HPDE6-E6E7 (cell line): ENCODE measurements around the gene PLCL1.

ENCODE experiments used
- DNase-seq: peaks from one replicate; pipeline ENCODE4 v3.0.0; 2011; ENCODE audit warnings: missing footprints; ENCODE audit errors: extremely low spot score

PLCL1 gene

DNA sequence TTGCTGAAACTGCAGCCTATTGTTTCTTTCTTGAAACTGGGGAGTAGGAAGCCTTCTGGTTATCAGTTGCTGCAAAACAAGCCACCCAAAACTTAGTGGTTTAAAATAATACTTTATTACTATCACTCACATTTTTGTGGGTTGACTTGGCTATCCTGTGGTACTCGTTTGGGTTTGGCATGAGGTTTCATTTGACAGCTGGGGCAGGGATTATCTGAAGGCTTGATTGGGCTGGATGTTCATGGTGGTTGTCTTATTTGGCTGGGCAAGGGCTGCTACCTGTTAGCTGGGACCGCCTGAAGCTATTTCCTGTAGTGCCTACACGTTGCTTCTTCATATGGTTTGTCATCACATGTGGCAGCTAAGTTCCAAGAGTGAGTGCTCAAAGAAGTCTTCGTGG is 122.3 kb downstream of the PLCL1 start:
- DNase-seq = no peak

DNA sequence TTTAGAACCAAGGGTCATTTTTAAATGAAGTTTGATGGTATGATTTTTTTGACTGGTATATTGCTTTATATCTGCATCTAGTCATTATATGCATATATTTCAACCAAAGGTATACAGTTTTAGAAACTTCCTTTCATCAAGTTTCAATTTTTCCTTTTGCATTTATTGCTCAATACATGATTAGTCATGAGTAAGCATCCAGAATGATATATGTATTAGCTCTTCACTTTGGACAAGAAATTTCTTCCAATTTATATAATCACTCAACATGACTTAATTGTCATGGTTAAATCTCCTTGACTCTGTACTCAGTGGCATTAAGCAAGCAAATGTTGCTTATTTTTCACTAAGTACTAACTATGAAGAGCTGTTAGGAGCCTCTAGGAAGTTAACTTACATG is 123.6 kb downstream of the PLCL1 start:
- DNase-seq = no peak

GRCh38 chr2:197929008-197929885 is 124.9 kb downstream of the PLCL1 start:
- DNase-seq = no peak

GRCh38 chr2:197929886-197930227 is 125.5 kb downstream of the PLCL1 start:
- DNase-seq = no peak

DNA sequence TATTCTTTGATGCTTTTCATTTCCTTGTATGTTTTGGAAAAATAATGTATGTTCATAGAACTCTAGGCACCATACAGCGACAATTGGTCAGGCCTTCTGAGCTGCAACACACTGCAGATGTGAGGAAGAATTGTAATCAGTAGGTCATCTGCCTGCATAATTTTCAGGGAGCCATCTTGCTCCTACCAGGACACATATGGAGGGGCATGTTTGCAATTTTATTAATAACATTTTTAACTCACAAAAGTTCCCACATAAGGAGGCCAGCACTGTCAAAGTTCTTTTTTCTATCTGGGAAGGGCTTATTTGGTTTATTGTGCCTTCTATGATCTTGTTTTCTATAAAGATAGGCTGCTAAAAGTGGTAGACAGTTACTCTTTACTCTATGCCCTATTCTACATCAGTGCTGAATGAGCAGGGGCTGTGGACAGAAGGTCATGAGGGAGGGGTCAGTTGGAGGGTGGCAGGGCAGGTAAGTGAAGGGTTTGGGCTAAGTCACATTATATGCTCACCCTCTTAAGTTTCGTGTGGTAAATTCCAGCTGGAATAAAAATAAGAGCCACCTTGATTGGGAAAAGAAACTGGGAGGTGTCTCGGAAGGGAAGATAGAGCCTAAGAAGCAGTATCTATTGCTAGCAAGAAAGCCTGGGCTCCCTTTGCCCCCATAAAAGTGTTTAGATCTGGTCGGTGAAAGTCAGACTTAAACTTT is 126.3 kb downstream of the PLCL1 start:
- no peak for DNase-seq

DNA sequence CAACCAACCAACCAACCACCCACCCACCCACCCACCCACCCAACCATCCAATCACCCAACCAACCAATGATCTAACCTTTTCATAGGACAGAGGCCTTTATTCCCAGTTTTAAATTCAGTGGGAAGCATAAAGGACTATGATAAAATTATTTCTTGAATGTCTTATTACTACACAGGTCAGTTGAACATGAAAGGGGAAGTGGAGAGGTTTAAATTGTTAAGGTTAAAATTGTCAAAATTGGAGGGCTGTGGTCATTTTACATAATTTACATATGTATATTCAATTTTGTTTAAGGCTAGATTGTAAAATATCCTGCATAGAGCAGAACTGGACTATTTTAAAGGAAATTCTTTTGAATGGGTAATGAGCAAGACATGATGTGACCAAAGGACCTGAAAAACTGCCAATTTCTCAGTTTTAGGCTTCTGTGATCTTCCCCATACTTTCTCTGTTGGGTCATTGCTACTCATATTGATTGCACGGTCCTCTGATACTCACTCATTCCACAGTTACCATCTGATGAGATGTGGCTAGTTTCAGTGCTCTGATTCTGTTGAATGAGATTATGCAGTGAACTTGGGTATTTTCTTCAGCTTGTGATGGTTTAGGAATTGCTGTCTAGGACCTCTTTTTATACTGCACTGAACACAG is 127.4 kb downstream of the PLCL1 start:
- no peak for DNase-seq

- no peak for DNase-seq
These were observed 128.0 kb downstream of the PLCL1 start for GRCh38 chr2:197932374-197932773.

- DNase-seq = no peak
These were observed 130.0 kb downstream of the PLCL1 start for GRCh38 chr2:197934261-197934933.

DNA sequence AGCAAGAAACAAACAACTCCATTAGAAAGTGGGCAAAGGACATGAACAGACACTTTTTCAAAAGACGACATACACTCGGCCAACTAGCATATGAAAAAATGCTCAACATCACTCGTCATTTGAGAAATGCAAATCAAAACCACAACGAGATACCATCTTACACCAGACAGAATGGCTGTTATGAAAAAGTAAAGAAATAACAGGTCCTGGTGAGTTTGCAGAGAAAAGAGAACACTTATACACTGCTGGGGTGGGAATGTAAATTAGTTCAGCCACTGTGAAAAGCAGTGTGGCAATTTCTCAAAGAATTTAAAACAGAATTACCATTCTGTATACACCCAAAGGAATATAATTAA is 130.5 kb downstream of the PLCL1 start:
- no peak for DNase-seq

DNA sequence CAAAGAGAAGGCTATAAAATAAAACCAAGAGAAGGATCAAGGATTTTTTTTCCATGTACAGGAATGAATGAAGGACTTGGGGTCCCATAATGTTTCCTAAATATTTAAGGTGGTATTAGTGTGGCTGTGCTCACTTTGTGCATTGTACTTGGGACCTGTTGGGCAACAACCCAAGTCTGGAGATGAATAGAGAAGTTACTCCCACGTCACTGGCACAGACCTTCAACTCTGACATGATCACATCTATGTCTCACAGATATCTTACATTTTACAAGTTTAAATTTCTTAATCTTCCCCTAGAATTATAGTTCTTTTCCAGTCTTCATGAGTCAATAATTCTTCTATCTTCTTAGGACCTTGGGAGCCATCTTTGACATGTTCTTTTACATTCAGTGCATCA is 133.4 kb downstream of the PLCL1 start:
- no peak for DNase-seq

- DNase-seq = no peak
These were observed 134.2 kb downstream of the PLCL1 start for GRCh38 chr2:197938555-197938954.

DNA sequence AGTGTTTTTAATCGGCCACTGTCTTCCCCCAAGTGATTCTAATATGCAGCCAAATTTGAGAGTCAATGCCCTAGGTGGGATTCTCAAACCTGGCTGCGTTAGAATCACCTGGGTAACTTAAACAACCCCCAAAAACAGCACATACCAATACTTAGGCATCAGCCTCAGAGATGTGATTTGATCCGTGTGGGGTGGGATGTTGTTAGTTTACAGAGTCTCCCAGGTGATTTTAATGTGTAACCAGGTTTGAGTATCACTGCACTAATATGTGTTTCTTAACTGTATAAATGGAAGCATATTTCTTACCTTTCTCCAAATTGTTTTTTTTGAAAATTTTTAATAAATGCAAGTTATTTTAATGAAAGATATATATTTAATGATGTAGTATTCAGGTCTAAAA is 135.4 kb downstream of the PLCL1 start:
- DNase-seq = no peak

- DNase-seq = no peak
These were observed 136.0 kb downstream of the PLCL1 start for GRCh38 chr2:197940382-197940781.

DNA sequence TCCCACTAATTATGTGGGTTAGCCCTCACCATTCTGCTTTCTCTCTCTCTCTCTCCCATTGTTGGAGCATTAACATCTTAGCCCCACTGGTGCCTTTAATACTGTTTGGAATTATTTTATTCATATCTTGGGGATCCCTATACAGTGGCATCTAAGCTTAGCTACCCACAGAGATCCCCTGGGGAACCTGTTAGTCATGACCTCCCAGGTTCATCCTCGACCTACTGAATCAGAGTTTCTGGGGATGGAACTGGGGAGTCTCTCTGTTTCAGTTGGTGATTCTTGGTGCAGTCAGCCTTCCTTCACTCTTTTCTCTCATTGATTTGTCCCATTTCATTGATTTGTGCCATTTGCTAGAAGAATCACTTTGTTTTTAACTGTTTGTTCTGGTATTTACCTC is 137.3 kb downstream of the PLCL1 start:
- DNase-seq = no peak

DNA sequence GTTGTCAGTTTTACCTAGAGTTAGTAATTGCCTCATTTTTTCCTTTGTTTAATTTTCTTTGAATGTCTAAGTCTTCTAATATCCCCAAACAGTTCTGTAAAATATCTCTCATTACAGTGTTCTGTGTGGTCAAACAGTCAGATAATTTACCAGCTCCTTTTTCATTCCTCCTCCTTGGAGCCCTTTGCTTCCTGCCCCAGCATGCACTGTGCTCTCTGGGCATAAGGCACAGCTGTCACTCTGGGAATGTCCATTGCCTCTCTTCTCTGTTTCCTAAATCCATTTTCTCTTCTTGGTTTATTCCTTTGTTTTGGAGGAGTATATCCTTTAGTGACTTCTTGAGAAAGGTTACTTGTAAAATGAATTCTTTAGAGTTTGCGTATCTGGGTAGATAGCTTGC is 139.3 kb downstream of the PLCL1 start:
- no peak for DNase-seq

- no peak for DNase-seq
These were observed 140.2 kb downstream of the PLCL1 start for GRCh38 chr2:197944416-197945096.

GRCh38 chr2:197946562-197946961 is 142.2 kb downstream of the PLCL1 start:
- DNase-seq = no peak

DNA sequence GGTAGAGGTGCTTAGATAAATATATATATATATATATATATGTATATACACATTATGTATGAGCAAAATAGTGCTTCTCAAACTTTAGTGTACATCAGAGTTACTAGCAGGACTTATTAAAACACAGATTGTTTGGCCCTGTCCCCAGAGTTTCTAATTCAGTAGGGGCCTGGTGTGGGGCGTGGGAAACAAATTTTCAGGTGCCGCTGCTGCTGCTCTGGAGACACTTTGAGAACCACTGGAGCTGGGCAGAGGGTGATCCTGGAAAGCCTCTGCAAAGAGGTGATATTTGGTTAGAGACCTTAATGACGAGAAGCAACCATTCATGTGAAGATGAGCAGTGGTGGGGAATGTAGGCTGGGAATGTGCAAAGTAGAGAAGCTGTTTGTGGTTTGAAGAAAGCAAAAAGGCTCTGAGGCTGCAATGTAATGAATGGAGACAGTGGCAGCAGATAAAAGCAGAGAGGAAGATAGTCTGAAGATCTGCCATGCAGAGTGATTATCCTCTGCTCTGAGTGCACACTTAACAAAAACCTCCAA is 142.9 kb downstream of the PLCL1 start:
- DNase-seq = no peak

- no peak for DNase-seq
These were observed 144.8 kb downstream of the PLCL1 start for GRCh38 chr2:197949224-197949623.

DNA sequence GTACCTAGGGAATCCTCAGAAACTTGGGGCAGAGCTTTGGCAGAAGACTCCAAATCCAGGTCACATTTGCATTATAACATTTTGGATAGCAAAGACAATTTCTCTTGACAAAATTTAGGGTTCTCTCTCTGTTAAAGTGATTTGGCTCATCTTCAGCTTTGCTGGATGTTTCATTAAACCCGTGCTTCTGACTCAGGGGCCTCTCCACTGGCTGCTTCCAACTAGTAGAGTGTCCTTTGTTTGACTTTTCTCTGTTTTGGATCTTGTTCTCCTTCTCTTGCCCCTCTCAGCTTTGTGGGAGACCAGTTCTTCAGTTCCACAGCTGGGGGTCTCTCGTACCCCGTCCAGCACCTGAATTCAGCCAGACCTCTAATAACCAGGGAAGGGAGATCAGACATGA is 145.6 kb downstream of the PLCL1 start:
- no peak for DNase-seq

DNA sequence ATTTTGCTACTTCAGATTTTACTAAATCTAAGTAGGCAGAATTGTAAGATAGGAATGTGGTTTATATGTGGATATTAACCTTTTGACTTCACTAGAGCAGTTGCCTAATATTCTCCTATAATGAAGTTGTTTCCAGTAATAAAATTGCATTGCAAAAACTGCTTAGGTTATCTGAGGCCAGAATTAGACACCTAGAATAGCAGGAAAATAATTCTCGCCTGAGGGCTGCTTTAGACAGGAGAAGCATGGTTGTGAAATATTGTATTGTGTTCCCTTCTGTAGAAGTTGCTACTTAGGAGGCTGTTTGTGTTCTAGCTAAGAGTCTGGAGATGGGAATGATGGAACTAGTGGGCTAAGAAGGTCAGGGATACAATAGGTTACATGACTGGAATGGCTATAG is 146.3 kb downstream of the PLCL1 start:
- no peak for DNase-seq
